Fibroblast of skin of right quadriceps (primary cell): Measurements from ENCODE around the gene BCLAF1.
A peak's percentile ranks its signal among the peaks of the same experiment; 100 is the strongest.
"Not testable (repeated sequence)": the region's sequence is repeated elsewhere in the genome, so short reads cannot be mapped to it uniquely, and the experiment has no call there.

Experiments used
- DNase-seq: peaks from one replicate; pipeline ENCODE4 v3.0.0-alpha.2; 2013

Gene BCLAF1

DNA sequence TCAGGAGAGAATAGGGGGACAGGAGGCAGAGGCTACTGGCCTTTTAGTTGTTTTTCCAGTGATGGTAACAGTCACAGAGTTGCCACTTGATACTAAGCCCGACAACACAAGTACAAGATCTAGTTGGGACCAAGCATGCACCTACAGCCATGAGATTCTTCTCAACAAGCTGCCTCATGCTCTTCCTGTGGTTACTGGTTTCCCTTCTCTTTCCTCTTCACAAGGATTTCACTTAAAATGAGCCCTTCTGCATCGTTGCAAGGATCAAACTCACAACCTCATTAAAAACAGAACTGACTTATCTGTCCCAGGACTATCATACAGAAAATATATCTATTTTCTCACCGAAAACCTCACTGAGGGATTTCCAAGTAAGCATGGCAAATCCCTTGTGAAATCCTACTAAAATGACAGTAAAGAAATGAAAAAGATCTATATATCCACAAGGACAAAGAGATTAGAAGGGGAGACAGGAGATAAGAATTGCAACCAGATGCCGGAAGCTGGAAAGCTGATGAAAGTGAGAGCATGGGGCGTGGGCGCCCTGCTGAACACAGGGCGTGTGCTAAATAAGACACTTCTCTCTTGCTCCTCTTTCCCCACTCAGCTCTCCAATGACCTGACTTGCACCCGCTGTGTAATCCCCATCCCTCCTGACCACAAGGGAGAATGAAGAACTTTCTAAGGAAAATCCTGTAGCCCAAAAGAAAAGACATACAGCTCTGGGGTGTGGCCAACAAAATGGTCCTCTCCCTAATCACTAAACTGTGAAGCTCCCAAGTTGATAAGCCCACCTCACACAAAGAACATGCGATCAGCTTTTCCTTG is 53.0 kb downstream of the BCLAF1 start:
- DNase-seq = no peak

DNA sequence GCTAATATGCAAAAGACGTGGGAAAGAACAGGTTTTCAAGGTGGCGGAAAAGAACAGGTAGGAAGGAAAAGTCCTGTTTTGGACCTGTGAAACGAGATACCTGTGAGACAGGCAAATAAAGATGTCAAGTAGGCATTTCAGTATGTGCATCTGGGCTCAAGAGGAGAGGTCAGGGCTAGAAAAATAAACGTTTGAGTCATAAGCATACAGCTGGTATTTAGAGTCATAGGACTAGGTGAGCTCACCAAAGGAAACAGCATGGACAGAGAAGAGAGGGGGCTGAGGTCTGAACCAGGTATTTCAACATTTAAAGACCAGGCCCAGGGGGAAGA is 54.4 kb downstream of the BCLAF1 start:
- no peak for DNase-seq

- DNase-seq = no peak
These were observed 56.9 kb downstream of the BCLAF1 start for GRCh38 chr6:136232701-136233100.

- no peak for DNase-seq
These were observed 59.3 kb downstream of the BCLAF1 start for GRCh38 chr6:136230219-136230853.

DNA sequence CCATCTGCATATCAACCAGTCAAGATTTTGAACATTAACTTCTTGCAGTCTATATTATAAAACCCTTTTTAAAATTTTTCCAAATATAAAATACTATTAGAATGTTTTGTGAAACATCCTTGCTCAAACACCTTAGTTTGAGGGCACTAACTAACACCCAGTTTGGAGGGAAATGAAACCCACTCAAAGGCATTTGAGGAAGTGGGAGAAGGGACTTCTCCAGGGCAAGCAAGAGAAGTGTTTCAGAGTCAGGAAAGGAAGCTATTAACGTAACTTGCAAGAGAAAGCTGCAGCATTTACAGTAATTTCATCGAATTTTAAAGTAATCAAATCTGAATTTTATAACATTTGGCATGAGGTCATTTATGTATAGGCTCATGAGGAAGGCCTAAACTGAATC is 60.8 kb downstream of the BCLAF1 start:
- no peak for DNase-seq

DNA sequence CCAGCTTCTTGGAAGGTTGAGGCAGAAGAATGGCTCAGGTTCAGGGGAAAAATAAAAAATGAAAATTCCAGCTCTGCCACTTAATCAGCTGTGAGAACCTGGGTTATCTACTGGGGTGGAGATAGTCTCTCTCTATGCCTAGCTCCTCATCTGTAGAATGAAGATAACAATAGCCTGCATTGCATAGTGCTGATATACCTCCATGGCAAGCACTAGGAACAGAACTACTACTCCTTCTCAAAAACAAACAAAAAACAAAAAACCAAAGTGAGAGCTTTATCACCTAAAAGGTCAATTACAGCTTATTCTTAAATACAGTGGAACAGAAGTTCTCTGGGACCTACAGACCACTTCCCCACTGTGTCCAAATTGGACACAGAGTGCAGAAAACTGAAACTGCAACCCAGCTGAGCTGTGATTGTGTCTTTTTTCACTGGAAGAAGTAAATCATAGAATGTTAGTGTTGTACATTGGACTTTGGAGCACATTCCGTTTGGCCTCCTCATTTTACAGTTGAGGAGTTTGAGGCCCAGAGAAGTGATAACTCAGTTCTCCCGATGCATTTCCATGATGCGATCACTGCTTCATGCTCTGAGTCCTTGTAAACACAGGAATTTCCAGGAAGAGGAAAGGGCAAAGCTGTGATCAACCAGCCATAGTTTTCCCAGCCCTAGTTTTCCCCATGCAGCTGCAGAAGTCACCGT is 62.8 kb downstream of the BCLAF1 start:
- DNase-seq = peak; percentile 20

GRCh38 chr6:136226027-136226673 is 63.5 kb downstream of the BCLAF1 start:
- peak; percentile 58 for DNase-seq

- DNase-seq = no peak
These were observed 64.2 kb downstream of the BCLAF1 start for GRCh38 chr6:136225496-136225895.

DNA sequence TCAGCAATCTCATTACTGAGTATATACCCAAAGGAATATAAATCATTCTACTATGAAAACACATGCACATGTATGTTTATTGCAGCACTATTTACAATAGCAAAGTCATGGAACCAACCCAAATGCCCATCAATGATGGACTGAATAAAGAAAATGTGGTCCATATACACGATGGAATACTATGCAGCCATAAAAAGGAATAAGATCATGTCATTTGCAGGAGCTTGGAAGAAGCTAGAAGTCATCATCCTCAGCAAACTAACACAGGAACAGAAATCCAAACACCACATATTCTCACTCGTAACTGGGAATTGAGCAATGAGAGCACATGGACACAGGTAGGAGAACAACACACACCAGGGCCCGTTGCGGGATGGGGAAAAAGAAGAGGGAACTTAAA is 64.7 kb downstream of the BCLAF1 start:
- DNase-seq = not testable (repeated sequence)

DNA sequence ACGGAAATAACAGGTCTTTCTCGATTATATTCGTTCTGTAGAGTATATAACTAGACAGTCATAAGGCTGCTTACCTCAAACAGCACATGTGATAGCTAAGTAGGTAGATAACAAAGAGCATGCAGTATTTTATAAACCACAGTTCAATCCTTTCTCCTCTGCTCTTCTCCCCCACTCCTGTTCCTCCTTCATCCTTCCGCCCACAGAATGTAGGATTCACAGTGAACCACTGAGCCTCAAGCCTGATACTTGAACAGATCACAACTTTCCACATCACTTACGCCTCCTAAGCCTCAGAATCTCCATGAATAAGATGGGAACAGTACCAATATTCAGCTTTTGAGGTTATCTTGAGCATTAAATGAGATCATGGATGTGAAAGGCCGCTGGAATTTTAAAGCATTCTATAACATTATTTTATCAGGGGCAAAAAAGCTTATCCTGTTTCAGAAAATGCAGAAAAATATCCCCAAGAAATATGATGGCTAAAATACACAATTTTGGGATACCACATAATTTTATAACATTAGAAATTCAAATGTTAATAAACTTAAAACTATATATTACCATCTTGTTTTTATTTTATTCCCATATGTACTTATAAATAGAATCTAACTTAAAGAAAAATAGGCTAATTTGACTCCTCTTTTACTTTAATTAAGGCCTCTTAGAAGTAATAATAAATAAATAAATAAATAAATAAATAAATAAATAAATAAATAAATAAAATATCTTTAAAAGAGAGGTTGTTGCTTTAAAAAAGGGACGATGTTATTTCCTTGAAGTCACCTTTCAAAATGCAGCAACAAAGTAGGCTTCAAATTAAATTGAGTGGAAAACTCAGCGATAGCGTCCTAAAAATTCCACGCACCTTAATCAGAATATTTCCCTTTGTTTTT is 72.9 kb downstream of the BCLAF1 start:
- no peak for DNase-seq

DNA sequence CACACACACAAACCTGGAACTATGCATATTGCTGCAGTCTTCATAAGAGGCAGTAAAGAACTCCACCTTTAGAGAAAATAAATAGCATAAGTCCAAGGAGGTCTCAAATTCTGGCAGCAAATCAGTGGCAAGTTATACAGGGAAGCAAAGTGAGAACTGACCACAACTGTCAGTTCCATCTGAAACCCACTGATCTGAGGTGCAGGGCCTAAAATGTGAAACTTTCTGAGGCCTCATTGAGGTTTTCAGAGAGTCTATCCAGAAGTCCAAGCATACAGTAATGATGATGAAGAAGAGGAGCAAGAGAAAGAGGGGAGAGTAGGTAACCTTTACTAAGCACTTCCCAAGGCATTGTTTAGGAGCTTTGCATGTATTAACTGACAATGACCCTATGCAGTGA is 75.8 kb downstream of the BCLAF1 start:
- DNase-seq = no peak

DNA sequence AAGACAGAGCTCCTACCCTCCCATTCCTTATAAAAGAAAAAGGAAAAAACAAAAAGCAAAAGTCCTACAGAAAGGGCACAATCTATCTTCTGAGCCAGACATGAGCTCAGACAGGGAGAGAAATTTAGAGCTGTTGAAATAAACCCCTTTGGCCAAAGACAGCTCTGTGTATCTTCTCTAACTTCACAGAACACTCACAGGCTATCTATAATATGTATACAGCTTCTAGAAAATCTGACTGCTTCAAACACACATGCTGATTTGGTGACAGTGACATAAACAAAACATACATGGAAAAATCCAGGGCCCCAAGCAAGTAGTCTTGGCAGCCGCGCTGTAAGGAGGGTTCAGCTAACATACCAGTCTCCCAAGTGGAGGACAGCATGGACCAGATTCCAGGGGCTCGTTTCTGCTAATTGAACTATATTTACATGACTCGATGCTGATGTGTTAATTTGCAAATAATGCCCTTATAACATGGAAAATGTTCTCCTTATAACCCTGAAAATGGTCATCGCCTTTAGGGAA is 76.6 kb downstream of the BCLAF1 start:
- no peak for DNase-seq

DNA sequence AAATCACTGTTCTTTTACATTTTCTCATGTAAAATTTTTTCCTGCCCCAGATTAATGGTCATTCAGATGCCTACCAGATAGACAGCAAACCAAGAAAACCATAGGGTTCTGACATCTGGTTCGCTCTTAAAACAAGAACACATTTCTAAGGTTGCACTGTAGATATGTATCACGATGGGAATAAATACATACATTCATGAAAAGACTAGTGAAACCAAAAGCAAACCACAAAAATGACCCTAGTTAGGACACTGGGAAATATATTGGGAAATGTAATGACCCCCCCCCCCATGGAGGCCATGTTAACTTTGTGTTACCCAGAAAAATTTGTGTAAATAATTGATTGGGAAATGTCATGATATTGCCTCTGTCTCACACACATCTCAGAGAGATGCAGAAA is 77.0 kb downstream of the BCLAF1 start:
- DNase-seq = no peak

GRCh38 chr6:136210398-136211165 is 79.1 kb downstream of the BCLAF1 start:
- no peak for DNase-seq

GRCh38 chr6:136209496-136209895 is 80.2 kb downstream of the BCLAF1 start:
- no peak for DNase-seq

- no peak for DNase-seq
These were observed 80.9 kb downstream of the BCLAF1 start for GRCh38 chr6:136208783-136209182.
